IPS DF 6.9 (cell line): ENCODE measurements around the gene PDE8A.

Experiments
- DNase-seq: peaks from one replicate; pipeline ENCODE4 v3.0.0-alpha.2; 2013; ENCODE audit warnings: low read depth, low spot score
- H3K27ac ChIP-seq: one replicate; pipeline ENCODE4 v1.5.1; 2013; ENCODE audit warnings: low read length, control low read depth
- H3K27me3 ChIP-seq: 2 replicates; pipeline ENCODE4 v1.6.1; 2013; ENCODE audit warnings: mild to moderate bottlenecking, low read length; ENCODE audit not compliant: control insufficient read depth, insufficient read depth
- H3K36me3 ChIP-seq: 2 replicates; pipeline ENCODE4 v1.6.1; 2013; ENCODE audit warnings: low read length; ENCODE audit not compliant: control insufficient read depth, insufficient read depth
- H3K4me1 ChIP-seq: 2 replicates; pipeline ENCODE4 v1.6.1; 2013; ENCODE audit warnings: low read length; ENCODE audit not compliant: control insufficient read depth, insufficient read depth
- H3K4me3 ChIP-seq: 2 replicates; pipeline ENCODE4 v1.5.1; 2013; ENCODE audit warnings: mild to moderate bottlenecking, low read length
- H3K9me3 ChIP-seq: 2 replicates; pipeline ENCODE4 v1.6.1; 2013; ENCODE audit warnings: low read length, inconsistent platforms; ENCODE audit not compliant: control insufficient read depth, insufficient read depth
- WGBS: extraction: QIAGEN DNeasy Blood & Tissue Kit; methylation state at CpG from one replicate; pipeline ENCODE4 v1.1.7; 2013; ENCODE audit warnings: mixed read lengths, missing lambda C conversion rate; ENCODE audit not compliant: insufficient read length, insufficient coverage; 5-methylcytosine and 5-hydroxymethylcytosine counted together

The PDE8A gene

GRCh38 chr15:84981711-84982300 lies at the start of gene PDE8A:
TSS of gene PDE8A (plus strand) at chr15:84981856. CDS start at chr15:84982163, 307 bp downstream.
- WGBS, result no CpG with 5 or more reads among the region's 95 CpGs
- H3K4me3 ChIP-seq, result peak within 1 kb of the TSS; percentile 59; the same call in 1 of the 2 replicates
- no peak for DNase-seq
- peaks cover 15% of the 10 kb centered on the region for H3K27me3 ChIP-seq
- no peak within 1 kb of the TSS for H3K27ac ChIP-seq
- no peaks in the 10 kb centered on the region for H3K36me3 ChIP-seq
- no peaks in the 10 kb centered on the region for H3K4me1 ChIP-seq
- no peaks in the 10 kb centered on the region for H3K9me3 ChIP-seq

- Histone ChIP-seq H3K36me3 (no peaks in the 10 kb centered on the region), H3K4me1 (no peaks in the 10 kb centered on the region), H3K9me3 (no peaks in the 10 kb centered on the region), H3K27ac (no peak overlapping the region), H3K4me3 (no peak overlapping the region), H3K27me3 (no peaks in the 10 kb centered on the region; the same call in 1 of the 2 replicates)
- DNase-seq, result peak; percentile 25
- no CpG with 5 or more reads among the region's 21 CpGs for WGBS
These were observed 46.5 kb upstream of the PDE8A start for GRCh38 chr15:84934942-84935729.

GRCh38 chr15:84937144-84937543 lies 44.5 kb upstream of the PDE8A start:
- no peaks in the 10 kb centered on the region for H3K4me1 ChIP-seq
- H3K27ac ChIP-seq, result no peak overlapping the region
- H3K27me3 ChIP-seq, result no peaks in the 10 kb centered on the region; the same call in 1 of the 2 replicates
- no peaks in the 10 kb centered on the region for H3K9me3 ChIP-seq
- H3K36me3 ChIP-seq, result no peaks in the 10 kb centered on the region
- WGBS, result no CpG with 5 or more reads among the region's 5 CpGs
- no peak overlapping the region for H3K4me3 ChIP-seq
- DNase-seq, result no peak

GRCh38 chr15:84938726-84939125 lies 42.9 kb upstream of the PDE8A start:
- Histone ChIP-seq H3K4me1 (no peaks in the 10 kb centered on the region), H3K9me3 (no peaks in the 10 kb centered on the region), H3K27me3 (no peaks in the 10 kb centered on the region; the same call in 1 of the 2 replicates), H3K36me3 (no peaks in the 10 kb centered on the region), H3K4me3 (no peak overlapping the region), H3K27ac (no peak overlapping the region)
- no CpG with 5 or more reads among the region's 1 CpG for WGBS
- no peak for DNase-seq

GRCh38 chr15:84940399-84940798 lies 41.3 kb upstream of the PDE8A start:
- H3K27ac ChIP-seq, result no peak overlapping the region
- no peak for DNase-seq
- H3K4me3 ChIP-seq, result no peak overlapping the region
- WGBS, result no CpG with 5 or more reads among the region's 3 CpGs
- H3K9me3 ChIP-seq, result no peaks in the 10 kb centered on the region
- H3K4me1 ChIP-seq, result no peaks in the 10 kb centered on the region
- H3K36me3 ChIP-seq, result no peaks in the 10 kb centered on the region
- no peaks in the 10 kb centered on the region; the same call in 1 of the 2 replicates for H3K27me3 ChIP-seq

GRCh38 chr15:84942456-84942855 lies 39.2 kb upstream of the PDE8A start:
- WGBS, result no CpG with 5 or more reads among the region's 2 CpGs
- no peak for DNase-seq
- no peaks in the 10 kb centered on the region; the same call in 1 of the 2 replicates for H3K27me3 ChIP-seq

GRCh38 chr15:84944311-84944710 lies 37.3 kb upstream of the PDE8A start:
- H3K4me1 ChIP-seq, result no peaks in the 10 kb centered on the region
- H3K27me3 ChIP-seq, result no peaks in the 10 kb centered on the region
- no peaks in the 10 kb centered on the region for H3K36me3 ChIP-seq
- DNase-seq, result no peak
- no peak overlapping the region for H3K4me3 ChIP-seq
- H3K9me3 ChIP-seq, result no peaks in the 10 kb centered on the region
- WGBS, result no CpG with 5 or more reads among the region's 10 CpGs
- H3K27ac ChIP-seq, result no peak overlapping the region

More at GRCh38 chr15:84942456-84942855, 39.2 kb upstream of the PDE8A start:
- Histone ChIP-seq H3K4me3 (no peak overlapping the region), H3K4me1 (no peaks in the 10 kb centered on the region), H3K9me3 (no peaks in the 10 kb centered on the region), H3K36me3 (no peaks in the 10 kb centered on the region), H3K27ac (no peak overlapping the region)

GRCh38 chr15:84944861-84945260 lies 36.8 kb upstream of the PDE8A start:
- Histone ChIP-seq H3K27ac (no peak overlapping the region), H3K27me3 (no peaks in the 10 kb centered on the region), H3K36me3 (no peaks in the 10 kb centered on the region), H3K4me3 (no peak overlapping the region), H3K9me3 (no peaks in the 10 kb centered on the region), H3K4me1 (no peaks in the 10 kb centered on the region)
- no peak for DNase-seq
- WGBS, result no CpG with 5 or more reads among the region's 11 CpGs

GRCh38 chr15:84946772-84947489 lies 34.7 kb upstream of the PDE8A start:
- H3K27ac ChIP-seq, result no peak overlapping the region
- no peaks in the 10 kb centered on the region for H3K36me3 ChIP-seq
- no CpG with 5 or more reads among the region's 5 CpGs for WGBS
- no peak overlapping the region for H3K4me3 ChIP-seq
- H3K9me3 ChIP-seq, result no peaks in the 10 kb centered on the region
- no peaks in the 10 kb centered on the region for H3K4me1 ChIP-seq
- no peaks in the 10 kb centered on the region for H3K27me3 ChIP-seq
- DNase-seq, result no peak

- Histone ChIP-seq H3K4me3 (no peak overlapping the region), H3K4me1 (no peaks in the 10 kb centered on the region), H3K27ac (no peak overlapping the region), H3K9me3 (no peaks in the 10 kb centered on the region), H3K27me3 (no peaks in the 10 kb centered on the region), H3K36me3 (no peaks in the 10 kb centered on the region)
- DNase-seq, result no peak
- WGBS, result no CpG with 5 or more reads among the region's 4 CpGs
These were observed 33.5 kb upstream of the PDE8A start for GRCh38 chr15:84947947-84948830.
